ENCODE measurements around the gene PDE4C. TPM values are rescaled to one million over a fixed set of nuclear protein-coding genes. Genes with fewer than 3 reads are reported as not detected.
A peak's percentile ranks its signal among the peaks of the same experiment; 100 is the strongest.

Gene PDE4C
- total RNA-seq (2014; rRNA removed) (1.8 TPM in 1 of 2 replicates, not detected in the other), Bru-seq, nascent RNA (not detected), BruChase-seq, experiment 1, labeled RNA remaining after a 6-hour chase (percentile 26 among the genes with signal in this experiment), BruChase-seq, experiment 2, labeled RNA remaining after a 2-hour chase (not detected)
- long read RNA-seq, partial matches to known transcripts: 0 of 2 reads
- long read RNA-seq, other reads (novel, unspliced or antisense): 2 of 2 reads

GRCh38 chr19:18225702-18226468, at the start of gene PDE4C:
TSS of gene PDE4C (minus strand) at chr19:18226438. CDS start at chr19:18226415, 23 bp downstream.
- H3K4me2 ChIP-seq (ENCODE audit: low read length): peak within 1 kb of the TSS; percentile 85; the same call in 1 of the 2 replicates
- no peaks in the 10 kb centered on the region for H3K9me2 ChIP-seq (replicated peaks; ENCODE audit: low read length)
- TF ChIP-seq, protein P1, sequence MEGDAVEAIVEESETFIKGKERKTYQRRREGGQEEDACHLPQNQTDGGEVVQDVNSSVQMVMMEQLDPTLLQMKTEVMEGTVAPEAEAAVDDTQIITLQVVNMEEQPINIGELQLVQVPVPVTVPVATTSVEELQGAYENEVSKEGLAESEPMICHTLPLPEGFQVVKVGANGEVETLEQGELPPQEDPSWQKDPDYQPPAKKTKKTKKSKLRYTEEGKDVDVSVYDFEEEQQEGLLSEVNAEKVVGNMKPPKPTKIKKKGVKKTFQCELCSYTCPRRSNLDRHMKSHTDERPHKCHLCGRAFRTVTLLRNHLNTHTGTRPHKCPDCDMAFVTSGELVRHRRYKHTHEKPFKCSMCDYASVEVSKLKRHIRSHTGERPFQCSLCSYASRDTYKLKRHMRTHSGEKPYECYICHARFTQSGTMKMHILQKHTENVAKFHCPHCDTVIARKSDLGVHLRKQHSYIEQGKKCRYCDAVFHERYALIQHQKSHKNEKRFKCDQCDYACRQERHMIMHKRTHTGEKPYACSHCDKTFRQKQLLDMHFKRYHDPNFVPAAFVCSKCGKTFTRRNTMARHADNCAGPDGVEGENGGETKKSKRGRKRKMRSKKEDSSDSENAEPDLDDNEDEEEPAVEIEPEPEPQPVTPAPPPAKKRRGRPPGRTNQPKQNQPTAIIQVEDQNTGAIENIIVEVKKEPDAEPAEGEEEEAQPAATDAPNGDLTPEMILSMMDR (conservative IDR thresholded peaks at IDR 0.05; ENCODE audit: low read depth, low read length): no peak
- TF ChIP-seq EZH2phosphoT487 (IDR thresholded peaks at IDR 0.05; ENCODE audit: borderline replicate concordance, low read length) (no peak), EZH2 (IDR thresholded peaks at IDR 0.05; ENCODE audit: low read length, unreplicated experiment) (no peak)
- no peaks in the 10 kb centered on the region for H3K79me2 ChIP-seq (ENCODE audit: low read length)
- DNase-seq (no peak), ATAC-seq (no peak)
- H3K9ac ChIP-seq (ENCODE audit: low read length): no peak within 1 kb of the TSS
- no TSS peak for BruUV-seq (replicated peaks)
- no peaks in the 10 kb centered on the region for H3K9me3 ChIP-seq (ENCODE audit: low read length)
- no peak within 1 kb of the TSS for H3K4me3 ChIP-seq (ENCODE audit: low read length)
- intact Hi-C loops (cut with micrococcal nuclease): no loop called here
- ChIA-PET POLR2A (ENCODE audit: unreplicated experiment) (no interaction called here), CTCF (no interaction called here)
- no peak within 1 kb of the TSS for H2AFZ ChIP-seq (ENCODE audit: low read length)
- peaks cover 8% of the 10 kb centered on the region; the same call in 1 of the 2 replicates for H3K4me1 ChIP-seq (ENCODE audit: insufficient read depth, low read length)
- H4K20me1 ChIP-seq (ENCODE audit: low read length): no peaks in the 10 kb centered on the region
- H3K27me3 ChIP-seq (ENCODE audit: low read length): peaks cover 9% of the 10 kb centered on the region
- no peaks in the 10 kb centered on the region for H3K36me3 ChIP-seq (ENCODE audit: low read depth, low read length)
- H3K27ac ChIP-seq (ENCODE audit: low read length): no peak within 1 kb of the TSS
- no peaks in the 10 kb centered on the region for H3F3A ChIP-seq (ENCODE audit: low read length, unreplicated experiment)

DNA sequence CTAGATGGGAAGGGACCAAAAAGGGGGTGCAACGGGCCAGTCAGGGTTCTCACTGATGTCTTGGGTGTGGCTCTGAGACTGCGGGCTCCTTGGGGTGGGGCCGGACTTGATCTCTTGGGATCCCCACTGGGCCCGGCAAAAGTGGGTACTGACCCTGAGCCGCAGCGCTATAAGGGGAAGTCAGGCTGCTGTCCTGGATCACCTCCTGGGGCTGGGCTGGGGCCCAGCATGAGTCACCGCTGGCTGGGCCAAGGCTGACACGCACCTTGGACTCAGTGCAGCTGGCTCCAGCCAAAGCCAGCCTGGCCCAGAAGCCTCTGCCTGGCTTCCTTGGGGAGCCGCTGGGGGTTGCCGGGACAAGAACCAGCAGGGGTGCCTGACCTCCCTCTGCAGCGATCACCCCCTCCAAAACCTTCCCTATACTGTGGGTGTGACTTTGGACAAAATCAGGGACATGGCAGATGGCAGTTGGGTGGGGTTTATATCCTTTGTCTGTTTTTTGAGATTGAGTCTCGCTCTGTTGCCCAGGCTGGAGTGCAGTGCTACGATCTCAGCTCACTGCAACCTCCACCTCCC, 48.6 kb upstream of the PDE4C start:
- H3F3A ChIP-seq (ENCODE audit: low read length, unreplicated experiment): no peaks in the 10 kb centered on the region
- H3K4me2 ChIP-seq (ENCODE audit: low read length): peak overlapping the region; percentile 69
- peak overlapping the region; percentile 71 for H3K27ac ChIP-seq (ENCODE audit: low read length)
- H3K79me2 ChIP-seq (ENCODE audit: low read length): peaks cover 18% of the 10 kb centered on the region
- intact Hi-C loops (cut with micrococcal nuclease): loop anchor here (1.0 to 10.0 kb wide), 2 partner anchors 53 to 140 kb away; partner anchors contain the start of gene SSBP4
- no peaks in the 10 kb centered on the region for H3K9me3 ChIP-seq (ENCODE audit: low read length)
- H3K27me3 ChIP-seq (ENCODE audit: low read length): no peaks in the 10 kb centered on the region
- H3K9ac ChIP-seq (ENCODE audit: low read length): no peak overlapping the region
- no peaks in the 10 kb centered on the region for H3K36me3 ChIP-seq (ENCODE audit: low read depth, low read length)
- no peak overlapping the region for H3K4me3 ChIP-seq (ENCODE audit: low read length)
- CTCF ChIA-PET: interaction anchor here (1.4 kb wide), 1 partner anchor 54 kb away, joined by 8 read pairs; no protein-coding TSS in a partner anchor
- TF ChIP-seq EZH2 (IDR thresholded peaks at IDR 0.05; ENCODE audit: low read length, unreplicated experiment) (no peak), EZH2phosphoT487 (IDR thresholded peaks at IDR 0.05; ENCODE audit: borderline replicate concordance, low read length) (no peak)
- TF ChIP-seq, protein P1 (conservative IDR thresholded peaks at IDR 0.05; ENCODE audit: low read depth, low read length): no peak
- H3K4me1 ChIP-seq (ENCODE audit: insufficient read depth, low read length): peaks cover 23% of the 10 kb centered on the region
- no peaks in the 10 kb centered on the region for H3K9me2 ChIP-seq (replicated peaks; ENCODE audit: low read length)
- ATAC-seq (peak; percentile 85), DNase-seq (peak; percentile 89)
- no TSS peak for BruUV-seq (replicated peaks)
- POLR2A ChIA-PET (ENCODE audit: unreplicated experiment): interaction anchor here (0.6 kb wide), 1 partner anchor 80 kb away, joined by 22 read pairs; no protein-coding TSS in a partner anchor
- peaks cover 13% of the 10 kb centered on the region for H4K20me1 ChIP-seq (ENCODE audit: low read length)
- no peak overlapping the region for H2AFZ ChIP-seq (ENCODE audit: low read length)

Data from PC-3 (cell line).